Epidermal melanocyte (primary cell): ENCODE data around the gene ASPHD1.
A peak's percentile ranks its signal among the peaks of the same experiment; 100 is the strongest.
"Not testable (repeated sequence)": the region's sequence is repeated elsewhere in the genome, so short reads cannot be mapped to it uniquely, and the experiment has no call there.

Experiments
- DNase-seq: peaks from one replicate; pipeline ENCODE4 v3.0.0; 2011; ENCODE audit warnings: low spot score; ENCODE audit not compliant: insufficient read length

Gene ASPHD1

DNA sequence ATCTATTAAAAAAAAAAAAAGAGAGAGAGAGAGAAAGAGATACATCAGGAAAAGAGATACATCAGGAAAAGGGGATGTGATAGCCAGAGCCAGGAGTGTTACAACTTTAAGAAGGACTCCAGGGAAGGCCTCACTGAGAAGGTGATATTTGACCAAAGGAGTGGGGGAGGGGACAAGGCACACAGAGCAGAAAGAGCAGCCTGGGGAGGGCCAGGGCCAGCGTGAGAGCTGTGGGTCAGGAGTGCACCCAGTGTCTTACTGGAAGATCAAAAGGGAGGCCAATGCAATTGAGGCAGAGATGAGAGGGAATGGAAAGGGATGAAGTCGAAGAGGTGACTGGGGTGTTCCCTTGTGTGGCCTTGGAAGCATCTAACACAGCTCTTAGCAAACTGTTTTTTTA lies 7.7 kb downstream of the ASPHD1 start:
- DNase-seq, result no peak

GRCh38 chr16:29908719-29909220 lies 8.5 kb downstream of the ASPHD1 start:
- no peak for DNase-seq

GRCh38 chr16:29909391-29909790 lies 9.1 kb downstream of the ASPHD1 start:
- no peak for DNase-seq

DNA sequence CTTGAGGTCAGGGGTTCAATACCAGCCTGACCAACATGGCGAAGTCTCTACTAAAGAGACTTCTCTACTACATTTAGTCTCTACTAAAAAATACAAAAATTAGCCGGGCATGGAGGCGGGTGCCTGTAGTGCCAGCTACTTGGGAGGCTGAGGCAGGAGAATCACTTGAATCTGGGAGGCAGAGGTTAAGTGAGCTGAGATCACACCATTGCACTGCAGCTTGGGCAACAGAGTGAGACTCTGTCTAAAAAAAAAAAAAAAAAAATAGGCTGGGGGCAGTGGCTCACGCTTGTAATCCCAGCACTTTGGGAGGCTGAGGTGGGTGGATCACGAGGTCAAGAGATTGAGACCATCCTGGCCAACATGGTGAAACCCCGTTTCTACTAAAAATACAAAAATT lies 9.6 kb downstream of the ASPHD1 start:
- not testable (repeated sequence) for DNase-seq

GRCh38 chr16:29910819-29911675 lies 10.8 kb downstream of the ASPHD1 start:
- no peak for DNase-seq

DNA sequence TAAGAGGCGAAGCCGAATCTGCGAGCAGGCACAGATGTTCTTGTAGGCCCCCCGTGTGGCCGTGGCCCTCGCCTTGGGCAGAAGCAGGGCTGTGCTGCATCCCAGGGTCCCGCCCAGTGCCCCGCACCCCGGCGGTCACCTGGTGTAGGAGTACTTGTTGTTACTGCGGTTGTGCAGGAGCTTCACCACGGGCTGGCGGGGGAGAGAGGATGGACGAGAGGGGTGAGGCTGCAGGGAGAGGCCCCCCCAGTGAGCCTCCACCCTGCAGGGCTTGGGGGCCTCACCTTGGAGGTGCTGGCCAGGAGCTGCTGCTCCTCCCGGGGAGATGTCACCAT lies 11.4 kb downstream of the ASPHD1 start:
- no peak for DNase-seq

DNA sequence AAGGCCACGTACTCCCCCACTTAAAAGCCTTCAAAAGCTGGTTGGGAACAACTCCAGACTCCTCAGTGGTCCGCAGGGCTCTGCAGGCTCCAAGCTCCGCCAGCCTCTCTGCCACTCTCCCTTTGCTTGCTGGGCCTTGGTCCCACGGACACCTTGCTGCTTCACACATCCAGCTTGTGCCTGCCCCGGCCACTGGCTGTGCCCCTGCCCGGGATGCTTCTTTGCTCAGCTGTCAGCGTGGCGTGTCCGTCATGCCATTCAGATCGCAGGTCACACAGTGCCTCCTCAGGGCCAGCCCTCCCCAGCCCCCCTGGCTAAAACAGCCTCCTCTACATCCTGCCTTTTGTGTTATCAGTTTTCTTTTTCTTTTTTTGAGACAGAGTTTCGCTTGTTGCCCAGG lies 11.8 kb downstream of the ASPHD1 start:
- no peak for DNase-seq

- DNase-seq, result no peak
Observed at GRCh38 chr16:29913514-29913913, 13.2 kb downstream of the ASPHD1 start.

GRCh38 chr16:29915590-29916247 lies 15.4 kb downstream of the ASPHD1 start:
- DNase-seq, result no peak

DNA sequence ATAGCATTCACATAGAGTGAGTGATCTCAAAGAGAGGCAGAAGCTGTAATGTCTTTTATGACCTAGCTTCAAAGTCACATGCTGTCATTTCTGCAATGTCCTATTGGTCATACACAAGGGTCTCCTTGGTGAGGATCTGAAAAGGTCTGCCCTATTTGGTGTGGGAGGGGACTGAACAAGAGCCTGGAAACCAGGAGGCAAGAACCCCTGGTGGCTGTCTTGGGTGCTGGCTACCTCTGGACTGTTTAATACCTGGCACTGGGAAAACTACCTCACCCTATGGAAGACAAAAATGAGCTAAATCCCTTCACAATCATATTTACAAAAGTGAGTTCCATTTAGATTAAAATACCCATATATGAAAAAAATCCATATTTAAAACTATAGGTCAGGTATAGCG lies 16.7 kb downstream of the ASPHD1 start:
- DNase-seq, result no peak

DNA sequence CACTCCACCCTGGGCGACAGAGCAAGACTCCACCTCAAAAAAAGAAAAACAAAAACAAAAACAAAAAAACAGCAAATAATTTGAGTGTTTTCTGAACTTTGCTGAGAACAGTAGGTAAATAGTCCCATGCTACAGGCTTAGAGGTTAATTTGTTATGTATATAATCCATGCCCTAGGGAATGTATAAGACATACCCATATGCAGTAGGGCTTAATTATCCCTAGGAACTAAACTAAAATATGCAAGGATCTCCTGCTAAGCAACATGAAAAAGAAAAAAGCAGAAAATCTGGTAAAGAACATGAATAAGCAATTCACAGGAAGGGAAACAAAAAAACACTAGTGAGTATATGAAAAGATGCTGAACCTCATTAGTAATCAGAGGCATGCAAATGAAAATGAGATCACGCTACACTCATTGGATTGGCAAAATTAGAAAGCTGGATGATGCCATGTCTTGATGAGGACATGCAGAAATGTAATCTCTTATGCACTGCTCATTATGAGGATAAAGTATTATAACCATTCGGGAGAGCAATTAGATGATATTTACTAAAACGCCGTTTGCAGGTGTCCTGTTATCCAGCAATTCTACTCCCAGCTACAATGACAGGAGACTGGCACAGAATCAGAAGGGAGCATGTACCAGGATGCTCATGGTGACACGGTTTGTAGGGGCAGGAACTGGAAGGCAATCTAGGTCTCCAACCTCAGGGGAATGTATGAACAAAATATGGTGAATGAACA lies 20.2 kb downstream of the ASPHD1 start:
- no peak for DNase-seq

DNA sequence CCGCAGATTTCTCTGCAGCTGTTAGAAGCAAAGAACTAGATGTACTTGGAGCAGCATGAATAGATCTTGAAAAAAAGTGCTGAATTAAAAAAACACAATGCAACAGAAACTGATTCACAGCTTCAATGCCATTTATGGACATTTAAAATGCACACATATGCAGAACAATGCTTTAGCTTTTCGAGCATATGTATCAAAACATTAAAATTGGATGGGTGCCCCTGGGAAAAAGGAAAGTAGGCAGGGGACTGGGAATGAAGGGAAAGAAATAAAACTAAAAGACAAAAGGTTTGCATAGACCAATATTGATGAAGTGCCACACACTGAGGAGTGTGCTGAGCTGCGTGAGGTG lies 20.7 kb downstream of the ASPHD1 start:
- DNase-seq, result no peak

GRCh38 chr16:29922326-29922725 lies 22.0 kb downstream of the ASPHD1 start:
- no peak for DNase-seq

DNA sequence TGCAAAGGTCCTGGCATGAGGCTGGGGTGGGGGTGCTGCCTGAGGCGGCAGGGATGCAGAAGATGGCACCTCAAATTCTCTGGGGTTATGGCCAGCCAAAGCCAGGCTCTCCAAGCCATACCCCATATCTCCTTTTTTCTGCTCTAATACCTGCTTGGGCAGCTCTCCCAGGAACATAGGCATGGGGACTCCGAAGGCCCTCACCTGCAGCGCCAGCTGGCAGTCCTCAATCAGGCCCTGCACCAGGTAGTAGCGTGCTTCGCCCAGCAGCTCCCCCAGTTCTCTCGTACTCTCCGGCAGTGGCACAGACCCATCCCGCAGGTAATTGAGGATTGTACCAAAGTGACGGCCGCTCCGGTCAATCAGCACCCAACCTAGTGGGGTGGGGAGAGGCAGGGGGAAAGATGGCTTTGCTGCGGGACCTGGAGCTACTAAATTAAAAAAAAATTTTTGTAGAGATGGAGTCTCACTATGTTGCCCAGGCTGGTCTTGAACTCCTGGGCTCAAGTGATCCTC lies 22.8 kb downstream of the ASPHD1 start:
- DNase-seq, result no peak

DNA sequence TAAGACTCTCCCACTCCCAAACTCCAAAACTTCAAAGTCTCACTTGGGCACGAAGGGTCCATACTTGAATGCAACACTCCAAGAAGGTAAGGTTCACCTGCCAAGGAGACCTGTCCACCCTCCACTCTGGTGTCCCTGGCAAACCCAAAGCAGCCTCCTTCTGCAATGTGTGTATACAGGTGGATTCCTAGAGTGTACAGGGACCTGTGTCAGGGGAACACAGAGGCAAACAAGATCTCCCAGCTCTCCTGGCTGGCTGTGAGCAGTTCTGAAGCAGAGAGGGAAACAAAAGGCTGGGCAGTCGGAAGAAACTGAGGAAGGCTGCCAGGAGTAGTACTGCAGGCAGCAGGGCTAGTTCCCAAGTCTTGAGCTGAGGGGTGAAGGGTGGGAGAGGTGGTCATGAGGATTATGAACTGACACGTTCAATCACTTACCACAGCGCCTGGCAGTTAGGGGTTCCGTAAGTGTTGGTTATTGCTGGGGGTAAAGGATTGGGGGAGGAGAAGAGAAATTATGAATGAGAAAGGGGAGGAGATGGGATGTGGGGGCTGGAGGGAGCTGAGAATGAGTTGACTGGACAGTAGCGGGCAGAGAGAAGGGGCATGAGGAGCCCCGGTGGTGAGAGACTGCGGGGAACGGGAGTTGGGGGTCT lies 24.9 kb downstream of the ASPHD1 start:
- DNase-seq, result no peak

- peak; percentile 94 for DNase-seq
Observed at GRCh38 chr16:29925781-29926710, 25.8 kb downstream of the ASPHD1 start, which contains the start of gene KCTD13. Gene KCTD13, minus strand, starts transcription at chr16:29926226. Its CDS starts 193 bp downstream, at chr16:29926033.

GRCh38 chr16:29926711-29927052 lies 26.4 kb downstream of the ASPHD1 start:
- peak; percentile 26 for DNase-seq

GRCh38 chr16:29927070-29927905 lies 27.0 kb downstream of the ASPHD1 start:
- no peak for DNase-seq

- DNase-seq, result not testable (repeated sequence)
Observed at GRCh38 chr16:29931750-29932149, 31.5 kb downstream of the ASPHD1 start.
